Stomach (tissue), 9 donors: ENCODE data around the gene UNC80. TPM values are rescaled to one million over a fixed set of nuclear protein-coding genes. Genes with fewer than 3 reads are reported as not detected.
A peak's percentile ranks its signal among the peaks of the same experiment; 100 is the strongest.

Experiments
- DNase-seq, 2 donors: peaks; one replicate each; pipeline versions ENCODE4 v3.0.0 to v3.0.0-alpha.2; 2013 to 2019
- H3K27ac ChIP-seq, 5 donors: fragments of 200-600 bp in 4 of 5; sonication (generic) in 4 of 5; one replicate each; pipeline ENCODE4 v1.5.1; 2013 to 2019; ENCODE audit warnings: mild to moderate bottlenecking in 1 of 5, moderate library complexity in 1 of 5
- H3K27me3 ChIP-seq, 3 donors: fragments of 200-600 bp; sonication (generic); one replicate each; pipeline ENCODE4 v1.5.1; 2017 to 2019; ENCODE audit warnings: mixed run types in 1 of 3
- H3K36me3 ChIP-seq, 4 donors: fragments of 200-600 bp; sonication (generic); 1 replicate in 3 of 4; 2 replicates in 1 of 4; pipeline ENCODE4 v1.5.1; 2016 to 2019
- H3K4me1 ChIP-seq, 4 donors: fragments of 200-600 bp; sonication (generic); one replicate each; pipeline ENCODE4 v1.5.1; 2016 to 2019
- H3K4me3 ChIP-seq, 4 donors: fragments of 200-600 bp; sonication (generic) in 3 of 4; one replicate each; pipeline ENCODE4 v1.5.1; 2016 to 2019; ENCODE audit warnings: mild to moderate bottlenecking in 1 of 4
- H3K9me3 ChIP-seq, 4 donors: fragments of 200-600 bp; sonication (generic); one replicate each; pipeline ENCODE4 v1.5.1; 2016 to 2019
- CTCF ChIP-seq, 7 experiments: fragments of 450-650 bp in 4 of 7; fragments of 200-600 bp in 3 of 7; sonication (generic) in 3 of 7; IDR thresholded peaks; one replicate each; pipeline ENCODE4 v1.5.1; 2016 to 2019; ENCODE audit warnings: antibody characterized with exemption in 7 of 7, control low read depth in 2 of 7, mild to moderate bottlenecking in 1 of 7
- EP300 ChIP-seq: sonication (generic); formaldehyde crosslinking; IDR thresholded peaks from one replicate; pipeline ENCODE4 v1.6.1; 2017; ENCODE audit warnings: antibody characterized with exemption
- POLR2A ChIP-seq, 4 donors: fragments of 450-650 bp; IDR thresholded peaks; one replicate each; pipeline ENCODE4 v1.6.1; 2016; ENCODE audit warnings: antibody characterized with exemption in 4 of 4, control low read depth in 2 of 4, mild to moderate bottlenecking in 1 of 4, moderate library complexity in 1 of 4
- POLR2AphosphoS5 ChIP-seq, 3 donors: sonication (generic); formaldehyde crosslinking; IDR thresholded peaks; one replicate each; pipeline ENCODE4 v1.6.1; 2016; ENCODE audit warnings: antibody characterized with exemption in 3 of 3
- WGBS, 5 donors: extraction: QIAGEN DNeasy Blood & Tissue Kit in 3 of 5; methylation state at CpG; one replicate each; pipeline versions ENCODE4 v1.1.5 to v1.1.7; 2013 to 2018; 5-methylcytosine and 5-hydroxymethylcytosine counted together
- intact Hi-C: fragments of 100-400 bp; cut with DNase I; formaldehyde crosslinking; loops from one replicate; pipeline ENCODE4 v1.15.1; 2023; ENCODE audit warnings: low total_unique reads
- polyA plus RNA-seq, 3 donors: library from polyadenylated mRNA; stranded (reverse); fragments of 200-250 nt; gene quantifications; one replicate each; pipeline ENCODE4 v1.2.3, GENCODE V29; 2013
- total RNA-seq, 5 donors: library from RNA; depleted of rRNA; stranded (reverse); fragments of >200 nt; gene quantifications; one replicate each; pipeline versions ENCODE4 v1.1.0 to v1.2.3, GENCODE V29; 2014 to 2016
- donor health status: healthy with polysubstance abuse.
- donor health status: Bipolar disorder and iron deficiency.
- donor health status: healthy.

The UNC80 gene
- total and polyA plus RNA-seq, 8 donors: 0.08 to 5.1 (median 0.29) TPM; not detected in 1

GRCh38 chr2:209830722-209831465, 59.3 kb downstream of the UNC80 start:
- intact Hi-C loops: no loop called here
- H3K27me3 ChIP-seq: no peaks in the 10 kb centered on the region
- no peaks in the 10 kb centered on the region for H3K9me3 ChIP-seq
- DNase-seq: no peak
- no peaks in the 10 kb centered on the region for H3K4me1 ChIP-seq
- H3K4me3 ChIP-seq: no peak overlapping the region
- H3K36me3 ChIP-seq: no peaks in the 10 kb centered on the region
- WGBS, 5 donors: 75 to 89% (median 87%) methylated on average over 4 of the region's 4 CpGs
- H3K27ac ChIP-seq: no peak overlapping the region
- TF ChIP-seq POLR2AphosphoS5 (IDR thresholded peaks at IDR 0.05) (no peak), POLR2A (IDR thresholded peaks at IDR 0.05) (no peak)

- no peak for DNase-seq
- intact Hi-C loops: no loop called here
- Histone ChIP-seq H3K9me3 (no peaks in the 10 kb centered on the region), H3K4me3 (no peak overlapping the region), H3K36me3 (no peaks in the 10 kb centered on the region), H3K4me1 (no peaks in the 10 kb centered on the region), H3K27ac (no peak overlapping the region), H3K27me3 (no peaks in the 10 kb centered on the region)
- WGBS, 5 donors: 48 to 77% (median 57%) methylated on average over 5 of the region's 5 CpGs
- TF ChIP-seq EP300: no peak
- TF ChIP-seq POLR2A (IDR thresholded peaks at IDR 0.05): no peak
- TF ChIP-seq CTCF (IDR thresholded peaks at IDR 0.05): no peak
- no peak for TF ChIP-seq POLR2AphosphoS5 (IDR thresholded peaks at IDR 0.05)
Measured at GRCh38 chr2:209834767-209835166, 63.1 kb downstream of the UNC80 start.

GRCh38 chr2:209840434-209840833, 68.8 kb downstream of the UNC80 start:
- no peak overlapping the region for H3K4me3 ChIP-seq
- no peaks in the 10 kb centered on the region for H3K36me3 ChIP-seq
- no peaks in the 10 kb centered on the region for H3K27me3 ChIP-seq
- no peaks in the 10 kb centered on the region for H3K9me3 ChIP-seq
- DNase-seq: peak in 1 of 2 donors; percentile 20
- intact Hi-C loops: no loop called here
- no peaks in the 10 kb centered on the region for H3K4me1 ChIP-seq
- H3K27ac ChIP-seq: no peak overlapping the region
- 26 to 36% (median 34%) methylated on average over 3 of the region's 3 CpGs for WGBS, 5 donors
- no peak for TF ChIP-seq POLR2A (IDR thresholded peaks at IDR 0.05)
- no peak for TF ChIP-seq EP300
- no peak for TF ChIP-seq CTCF (IDR thresholded peaks at IDR 0.05)
- TF ChIP-seq POLR2AphosphoS5 (IDR thresholded peaks at IDR 0.05): no peak

- H3K27me3 ChIP-seq: no peaks in the 10 kb centered on the region
- no peak for TF ChIP-seq POLR2AphosphoS5 (IDR thresholded peaks at IDR 0.05)
- no peak for TF ChIP-seq CTCF (IDR thresholded peaks at IDR 0.05)
- no peak for TF ChIP-seq EP300
- no peaks in the 10 kb centered on the region for H3K36me3 ChIP-seq
- no peak for DNase-seq
- no peak overlapping the region for H3K27ac ChIP-seq
- intact Hi-C loops: no loop called here
- H3K4me3 ChIP-seq: no peak overlapping the region
- H3K4me1 ChIP-seq: no peaks in the 10 kb centered on the region
- 61 to 84% (median 68%) methylated on average over 2 of the region's 2 CpGs for whole genome bisulfite sequencing, 5 donors
- H3K9me3 ChIP-seq: no peaks in the 10 kb centered on the region
Measured at GRCh38 chr2:209845666-209846065, 74.0 kb downstream of the UNC80 start.

GRCh38 chr2:209864716-209865295, 93.2 kb downstream of the UNC80 start:
- Histone ChIP-seq H3K36me3 (no peaks in the 10 kb centered on the region), H3K27me3 (no peaks in the 10 kb centered on the region), H3K9me3 (peaks cover 0 to 19% (median 5%) of the 10 kb centered on the region in 4 donors), H3K27ac (no peak overlapping the region), H3K4me3 (no peak overlapping the region), H3K4me1 (no peaks in the 10 kb centered on the region)
- no peak for TF ChIP-seq CTCF (IDR thresholded peaks at IDR 0.05)
- no peak for TF ChIP-seq POLR2A (IDR thresholded peaks at IDR 0.05)
- no peak for TF ChIP-seq EP300
- no peak for TF ChIP-seq POLR2AphosphoS5 (IDR thresholded peaks at IDR 0.05)
- 56 to 69% (median 64%) methylated on average over 18 of the region's 18 CpGs for WGBS, 5 donors
- intact Hi-C loops: no loop called here
- no peak for DNase-seq
